CD4-positive, alpha-beta T cell (primary cell): ENCODE measurements around the gene HBG2. TPM values are rescaled to one million over a fixed set of nuclear protein-coding genes. Genes with fewer than 3 reads are reported as not detected.

Source experiments
- ATAC-seq: fragments of 200-7000 bp; cut with Tn5 transposase; one replicate; pipeline ENCODE4 v1.10.0; 2022; ENCODE audit warnings: mild to moderate bottlenecking; ENCODE audit not compliant: poor library complexity
- CTCF ChIA-PET: fragments of 350-600 bp; sonication (Branson Sonifier 250); formaldehyde crosslinking; loops from one replicate; lab custom pipeline; 2021; ENCODE audit warnings: antibody characterized with exemption, inconsistent platforms; lab: Charles Lee
- POLR2A ChIA-PET: fragments of 350-600 bp; sonication (Branson Sonifier 250); formaldehyde crosslinking; loops from one replicate; lab custom pipeline; 2021; ENCODE audit warnings: antibody characterized with exemption, inconsistent platforms; lab: Charles Lee
- DNase-seq, 14 experiments: peaks; one replicate each; pipeline ENCODE4 v3.0.0-alpha.2; 2013 to 2020; ENCODE audit warnings: mixed read lengths in 2 of 14
- H3K27ac ChIP-seq, 2 donors: one replicate each; pipeline versions ENCODE4 v1.5.1 to v1.7.0; 2013; ENCODE audit warnings: low read length in 2 of 2, low read depth in 1 of 2, mild to moderate bottlenecking in 1 of 2
- H3K27me3 ChIP-seq, 2 experiments: 1 replicate in 1 of 2; 2 replicates in 1 of 2; pipeline versions ENCODE4 v1.6.1 to v1.7.0; 2013; ENCODE audit warnings: low read length in 2 of 2, control low read depth in 1 of 2, mild to moderate bottlenecking in 1 of 2, moderate library complexity in 1 of 2; ENCODE audit not compliant: insufficient read depth in 2 of 2, control insufficient read depth in 1 of 2
- H3K36me3 ChIP-seq: one replicate; pipeline ENCODE4 v1.6.1; 2013; ENCODE audit warnings: low read length, control low read depth; ENCODE audit not compliant: insufficient read depth
- H3K4me1 ChIP-seq: one replicate; pipeline ENCODE4 v1.6.1; 2013; ENCODE audit warnings: low read length, control low read depth; ENCODE audit not compliant: insufficient read depth
- H3K4me3 ChIP-seq: one replicate; pipeline ENCODE4 v1.5.1; 2013; ENCODE audit warnings: mild to moderate bottlenecking, low read length, moderate library complexity
- H3K9me3 ChIP-seq, 2 experiments: 1 replicate in 1 of 2; 2 replicates in 1 of 2; pipeline versions ENCODE4 v1.6.1 to v1.7.0; 2013; ENCODE audit warnings: low read length in 2 of 2, mild to moderate bottlenecking in 2 of 2, control low read depth in 1 of 2, moderate library complexity in 1 of 2; ENCODE audit not compliant: control insufficient read depth in 1 of 2, insufficient read depth in 1 of 2
- H3K27ac Mint-ChIP-seq: one replicate; pipeline ENCODE4 v1.8.0; 2020; ENCODE audit warnings: mixed read lengths
- H3K27me3 Mint-ChIP-seq: one replicate; pipeline ENCODE4 v1.8.0; 2021; ENCODE audit warnings: mixed read lengths
- H3K36me3 Mint-ChIP-seq: one replicate; pipeline ENCODE4 v1.8.0; 2021; ENCODE audit warnings: low read depth, mixed read lengths
- H3K4me1 Mint-ChIP-seq: one replicate; pipeline ENCODE4 v1.8.0; 2021; ENCODE audit warnings: low read depth, mixed read lengths
- H3K4me3 Mint-ChIP-seq: one replicate; pipeline ENCODE4 v1.8.0; 2020; ENCODE audit warnings: mild to moderate bottlenecking, mixed read lengths
- H3K9me3 Mint-ChIP-seq: one replicate; pipeline ENCODE4 v1.8.0; 2020; ENCODE audit warnings: mixed read lengths
- intact Hi-C, 2 experiments: fragments of 100-400 bp; cut with DNase I in 1 of 2; cut with micrococcal nuclease in 1 of 2; formaldehyde crosslinking; loops; one replicate each; pipeline versions ENCODE4 v1.15.1 to v1.9.0; 2023 to 2025; cut with DNase I, micrococcal nuclease
- total RNA-seq, 174 experiments: library from RNA in 2 of 174; stranded (reverse) in 2 of 174; gene quantifications; one replicate each; pipeline ENCODE4 v1.2.3 and lab custom pipeline; 2021 to 2026
- TF ChIP-seq, protein P1 (sequence below): fragments of 200-600 bp; IDR thresholded peaks from one replicate; pipeline ENCODE4 v1.8.0; 2022; ENCODE audit warnings: antibody characterized with exemption, mild to moderate bottlenecking

The HBG2 gene
- total RNA-seq, 2 experiments from 2014 or later = not detected

DNA sequence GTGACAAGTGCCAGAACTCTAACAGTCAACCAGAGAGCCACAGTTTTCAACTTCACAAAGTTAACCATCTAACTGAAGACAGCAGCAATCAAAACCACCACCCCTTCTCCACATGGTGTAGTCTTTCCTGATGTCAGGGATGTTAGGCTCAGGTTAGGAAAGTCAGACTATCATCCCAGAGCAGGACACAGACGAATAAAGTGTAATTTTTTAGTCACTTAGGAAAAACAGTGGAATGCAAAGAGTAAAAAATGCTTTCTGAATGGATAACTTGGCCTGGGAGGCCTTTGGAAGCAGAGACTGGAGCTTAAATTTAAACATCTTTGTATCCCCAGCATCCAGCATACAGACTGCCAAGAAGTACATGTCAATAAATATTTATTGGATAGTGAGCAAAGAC is 31.8 kb upstream of the HBG2 start:
- CTCF ChIA-PET = no interaction called here
- Histone ChIP-seq H3K27me3 (no peaks in the 10 kb centered on the region), H3K27ac (no peak overlapping the region), H3K4me1 (no peaks in the 10 kb centered on the region), H3K4me3 (no peak overlapping the region), H3K36me3 (no peaks in the 10 kb centered on the region), H3K9me3 (no peaks in the 10 kb centered on the region)
- intact Hi-C loops = no loop called here
- Mint-ChIP-seq H3K4me3 (no peak overlapping the region), H3K27ac (no peak overlapping the region), H3K27me3 (no peaks in the 10 kb centered on the region), H3K9me3 (no peaks in the 10 kb centered on the region), H3K36me3 (no peaks in the 10 kb centered on the region), H3K4me1 (no peaks in the 10 kb centered on the region)
- ATAC-seq (no peak), DNase-seq (no peak)
- POLR2A ChIA-PET = no interaction called here
- TF ChIP-seq, protein P1, sequence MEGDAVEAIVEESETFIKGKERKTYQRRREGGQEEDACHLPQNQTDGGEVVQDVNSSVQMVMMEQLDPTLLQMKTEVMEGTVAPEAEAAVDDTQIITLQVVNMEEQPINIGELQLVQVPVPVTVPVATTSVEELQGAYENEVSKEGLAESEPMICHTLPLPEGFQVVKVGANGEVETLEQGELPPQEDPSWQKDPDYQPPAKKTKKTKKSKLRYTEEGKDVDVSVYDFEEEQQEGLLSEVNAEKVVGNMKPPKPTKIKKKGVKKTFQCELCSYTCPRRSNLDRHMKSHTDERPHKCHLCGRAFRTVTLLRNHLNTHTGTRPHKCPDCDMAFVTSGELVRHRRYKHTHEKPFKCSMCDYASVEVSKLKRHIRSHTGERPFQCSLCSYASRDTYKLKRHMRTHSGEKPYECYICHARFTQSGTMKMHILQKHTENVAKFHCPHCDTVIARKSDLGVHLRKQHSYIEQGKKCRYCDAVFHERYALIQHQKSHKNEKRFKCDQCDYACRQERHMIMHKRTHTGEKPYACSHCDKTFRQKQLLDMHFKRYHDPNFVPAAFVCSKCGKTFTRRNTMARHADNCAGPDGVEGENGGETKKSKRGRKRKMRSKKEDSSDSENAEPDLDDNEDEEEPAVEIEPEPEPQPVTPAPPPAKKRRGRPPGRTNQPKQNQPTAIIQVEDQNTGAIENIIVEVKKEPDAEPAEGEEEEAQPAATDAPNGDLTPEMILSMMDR = no peak

DNA sequence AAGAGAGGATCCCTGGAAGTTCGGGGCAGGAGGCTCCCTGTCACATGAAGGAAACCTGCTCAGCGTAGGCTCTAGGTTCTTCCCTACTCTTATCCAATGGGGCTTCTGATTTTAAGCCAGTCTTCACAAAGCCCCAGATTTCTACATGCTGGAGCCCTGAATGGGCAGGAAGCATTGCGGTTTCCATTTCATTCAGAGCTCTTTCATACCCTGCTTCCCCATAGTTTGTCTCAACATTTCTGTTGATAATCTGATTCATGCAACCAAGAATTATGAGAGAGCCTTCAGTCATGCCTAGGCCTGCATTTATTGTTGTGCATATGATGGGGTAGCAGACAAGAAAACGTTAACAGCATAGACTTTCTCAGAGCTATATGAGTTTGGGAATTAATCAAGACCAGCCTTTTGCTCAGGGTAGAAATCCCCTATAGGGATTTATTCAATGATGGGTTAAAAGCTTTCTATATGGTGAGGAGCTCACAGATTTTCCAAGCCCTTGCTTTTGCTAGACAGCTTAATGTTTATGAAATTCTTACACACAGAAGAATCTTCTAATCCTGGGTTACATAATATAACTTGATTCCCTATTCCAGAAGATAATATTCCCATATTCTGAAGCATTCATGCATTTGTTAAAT is 31.2 kb upstream of the HBG2 start:
- ChIA-PET CTCF (no interaction called here), POLR2A (no interaction called here)
- Histone ChIP-seq H3K36me3 (no peaks in the 10 kb centered on the region), H3K27me3 (no peaks in the 10 kb centered on the region), H3K27ac (no peak overlapping the region), H3K4me1 (no peaks in the 10 kb centered on the region), H3K9me3 (no peaks in the 10 kb centered on the region), H3K4me3 (no peak overlapping the region)
- Mint-ChIP-seq H3K27ac (no peak overlapping the region), H3K27me3 (no peaks in the 10 kb centered on the region), H3K36me3 (no peaks in the 10 kb centered on the region), H3K4me1 (no peaks in the 10 kb centered on the region), H3K4me3 (no peak overlapping the region), H3K9me3 (no peaks in the 10 kb centered on the region)
- TF ChIP-seq, protein P1 = no peak
- intact Hi-C loops = no loop called here
- no peak for DNase-seq
- no peak for ATAC-seq

DNA sequence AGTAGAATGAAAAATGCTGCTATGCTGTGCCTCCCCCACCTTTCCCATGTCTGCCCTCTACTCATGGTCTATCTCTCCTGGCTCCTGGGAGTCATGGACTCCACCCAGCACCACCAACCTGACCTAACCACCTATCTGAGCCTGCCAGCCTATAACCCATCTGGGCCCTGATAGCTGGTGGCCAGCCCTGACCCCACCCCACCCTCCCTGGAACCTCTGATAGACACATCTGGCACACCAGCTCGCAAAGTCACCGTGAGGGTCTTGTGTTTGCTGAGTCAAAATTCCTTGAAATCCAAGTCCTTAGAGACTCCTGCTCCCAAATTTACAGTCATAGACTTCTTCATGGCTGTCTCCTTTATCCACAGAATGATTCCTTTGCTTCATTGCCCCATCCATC is 30.1 kb upstream of the HBG2 start:
- TF ChIP-seq, protein P1 = no peak
- Histone ChIP-seq H3K27me3 (no peaks in the 10 kb centered on the region), H3K9me3 (no peaks in the 10 kb centered on the region), H3K4me3 (no peak overlapping the region), H3K27ac (no peak overlapping the region), H3K4me1 (no peaks in the 10 kb centered on the region), H3K36me3 (no peaks in the 10 kb centered on the region)
- no peak overlapping the region for H3K4me3 Mint-ChIP-seq
- H3K27ac Mint-ChIP-seq = no peak overlapping the region
- DNase-seq = no peak
- ChIA-PET CTCF (no interaction called here), POLR2A (no interaction called here)
- no peak for ATAC-seq
- intact Hi-C loops = no loop called here
- H3K9me3 Mint-ChIP-seq = no peaks in the 10 kb centered on the region
- no peaks in the 10 kb centered on the region for H3K36me3 Mint-ChIP-seq
- H3K4me1 Mint-ChIP-seq = no peaks in the 10 kb centered on the region
- no peaks in the 10 kb centered on the region for H3K27me3 Mint-ChIP-seq
